Upper lobe of left lung (tissue), 6 donors: Measurements from ENCODE around the gene AP4M1. TPM values are rescaled to one million over a fixed set of nuclear protein-coding genes. Genes with fewer than 3 reads are reported as not detected.
"Not testable (repeated sequence)": the region's sequence is repeated elsewhere in the genome, so short reads cannot be mapped to it uniquely, and the experiment has no call there.

ENCODE experiments used
- ATAC-seq, 2 donors: fragments of 200-7000 bp; cut with Tn5 transposase; one replicate each; pipeline ENCODE4 v1.9.1; 2022; ENCODE audit warnings: mild to moderate bottlenecking in 2 of 2, moderate library complexity in 2 of 2; ENCODE audit not compliant: low FRiP score in 2 of 2
- DNase-seq, 2 donors: peaks; one replicate each; pipeline ENCODE4 v3.0.0-alpha.2; 2019 to 2020
- H3K27ac ChIP-seq, 4 donors: fragments of 200-600 bp; sonication (generic); one replicate each; pipeline ENCODE4 v1.5.1; 2016 to 2019
- H3K27me3 ChIP-seq, 4 donors: fragments of 200-600 bp; sonication (generic); one replicate each; pipeline ENCODE4 v1.5.1; 2017 to 2019
- H3K36me3 ChIP-seq, 4 donors: fragments of 200-600 bp; sonication (generic); one replicate each; pipeline ENCODE4 v1.5.1; 2016 to 2019
- H3K4me1 ChIP-seq, 4 donors: fragments of 200-600 bp; sonication (generic); one replicate each; pipeline ENCODE4 v1.5.1; 2018 to 2019
- H3K4me3 ChIP-seq, 4 donors: fragments of 200-600 bp; sonication (generic); one replicate each; pipeline ENCODE4 v1.5.1; 2017 to 2019; ENCODE audit warnings: mild to moderate bottlenecking in 2 of 4, moderate library complexity in 1 of 4
- H3K9me3 ChIP-seq, 4 donors: fragments of 200-600 bp; sonication (generic); one replicate each; pipeline ENCODE4 v1.5.1; 2018 to 2019
- EP300 ChIP-seq, 4 donors: sonication (generic); formaldehyde crosslinking; IDR thresholded peaks; one replicate each; pipeline ENCODE4 v1.5.1; 2017; ENCODE audit warnings: antibody characterized with exemption in 4 of 4, control low read depth in 2 of 4
- POLR2A ChIP-seq, 4 donors: fragments of 450-650 bp; IDR thresholded peaks; one replicate each; pipeline ENCODE4 v1.5.1; 2016 to 2017; ENCODE audit warnings: antibody characterized with exemption in 4 of 4, mild to moderate bottlenecking in 2 of 4
- POLR2AphosphoS5 ChIP-seq, 2 donors: sonication (generic); formaldehyde crosslinking; IDR thresholded peaks; one replicate each; pipeline ENCODE4 v1.5.1; 2017; ENCODE audit warnings: antibody characterized with exemption in 2 of 2
- WGBS, 2 donors: methylation state at CpG; one replicate each; pipeline ENCODE4 v1.1.5; 2017 to 2018; 5-methylcytosine and 5-hydroxymethylcytosine counted together
- total RNA-seq, 6 donors: library from RNA; depleted of rRNA in 4 of 6; stranded (reverse); fragments of >200 nt in 4 of 6; gene quantifications; one replicate each; pipeline versions ENCODE4 v1.1.0 to v1.2.1, GENCODE V29; 2016 to 2021
- TF ChIP-seq, protein P1 (sequence below), 6 experiments: fragments of 450-650 bp in 4 of 6; fragments of 200-600 bp in 2 of 6; sonication (generic) in 2 of 6; IDR thresholded peaks; one replicate each; pipeline ENCODE4 v1.5.1; 2016 to 2019; ENCODE audit warnings: antibody characterized with exemption in 6 of 6
- donor health status: DM: no; HTN: no; CAD: no; lungs with moderate emphysema.
- donor health status: DM: no; HTN: yes; CAD: no; lungs with severe emphysema.

Gene AP4M1
- total RNA-seq, 6 donors from 2014 or later: 17.3 to 142 (median 19.4) TPM

DNA sequence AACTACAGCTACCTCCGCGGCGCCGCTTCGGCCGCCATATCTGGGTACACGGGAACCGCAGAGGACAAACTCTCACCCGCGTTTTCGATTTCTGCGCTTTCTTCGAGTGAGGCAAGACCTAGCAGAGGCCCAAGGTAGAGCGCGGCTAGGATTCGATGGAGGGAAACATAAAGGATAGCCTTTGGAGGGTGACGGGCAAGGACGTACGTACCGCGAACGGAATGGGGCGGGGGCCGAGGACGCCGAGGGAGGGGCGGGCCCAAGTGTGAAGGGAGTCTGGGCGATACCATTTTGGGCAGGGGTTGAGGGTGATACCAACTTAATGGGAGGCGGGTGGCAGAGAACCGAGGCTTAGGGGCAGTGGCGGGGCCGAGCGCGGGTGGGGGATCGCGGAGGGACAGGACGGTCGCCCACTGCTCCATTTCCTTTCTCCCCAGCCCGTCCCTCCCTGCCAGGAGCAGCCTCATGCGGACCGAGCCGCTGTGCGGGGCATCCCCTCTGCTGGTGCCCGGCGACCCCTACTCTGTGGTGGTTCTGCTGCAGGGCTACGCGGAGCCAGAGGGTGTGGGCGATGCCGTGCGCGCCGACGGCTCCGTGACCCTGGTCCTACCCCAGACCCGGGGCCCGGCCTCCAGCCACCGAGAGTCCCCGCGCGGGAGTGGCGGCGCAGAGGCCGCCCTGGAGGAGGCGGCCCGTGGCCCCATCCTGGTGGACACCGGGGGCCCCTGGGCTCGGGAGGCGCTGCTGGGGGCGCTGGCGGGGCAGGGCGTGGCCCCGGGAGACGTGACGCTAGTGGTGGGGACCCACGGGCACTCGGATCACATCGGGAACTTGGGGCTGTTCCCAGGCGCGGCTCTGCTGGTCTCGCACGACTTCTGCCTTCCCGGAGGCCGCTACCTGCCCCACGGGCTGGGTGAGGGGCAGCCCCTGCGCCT is 25.8 kb downstream of the AP4M1 start, which contains the start of gene MBLAC1:
Gene MBLAC1 (plus strand): TSS at position 37 of the 935 bp plus-strand sequence. CDS start 429 bp downstream, at position 466.
- no peak for TF ChIP-seq EP300 (IDR thresholded peaks at IDR 0.05)
- TF ChIP-seq, protein P1, sequence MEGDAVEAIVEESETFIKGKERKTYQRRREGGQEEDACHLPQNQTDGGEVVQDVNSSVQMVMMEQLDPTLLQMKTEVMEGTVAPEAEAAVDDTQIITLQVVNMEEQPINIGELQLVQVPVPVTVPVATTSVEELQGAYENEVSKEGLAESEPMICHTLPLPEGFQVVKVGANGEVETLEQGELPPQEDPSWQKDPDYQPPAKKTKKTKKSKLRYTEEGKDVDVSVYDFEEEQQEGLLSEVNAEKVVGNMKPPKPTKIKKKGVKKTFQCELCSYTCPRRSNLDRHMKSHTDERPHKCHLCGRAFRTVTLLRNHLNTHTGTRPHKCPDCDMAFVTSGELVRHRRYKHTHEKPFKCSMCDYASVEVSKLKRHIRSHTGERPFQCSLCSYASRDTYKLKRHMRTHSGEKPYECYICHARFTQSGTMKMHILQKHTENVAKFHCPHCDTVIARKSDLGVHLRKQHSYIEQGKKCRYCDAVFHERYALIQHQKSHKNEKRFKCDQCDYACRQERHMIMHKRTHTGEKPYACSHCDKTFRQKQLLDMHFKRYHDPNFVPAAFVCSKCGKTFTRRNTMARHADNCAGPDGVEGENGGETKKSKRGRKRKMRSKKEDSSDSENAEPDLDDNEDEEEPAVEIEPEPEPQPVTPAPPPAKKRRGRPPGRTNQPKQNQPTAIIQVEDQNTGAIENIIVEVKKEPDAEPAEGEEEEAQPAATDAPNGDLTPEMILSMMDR (IDR thresholded peaks at IDR 0.05): no peak
- TF ChIP-seq POLR2AphosphoS5 (IDR thresholded peaks at IDR 0.05): peak; percentile 81 to 82
- TF ChIP-seq POLR2A (IDR thresholded peaks at IDR 0.05): peak in 2 of 4 donors; percentile 35 to 64
- peaks cover 18 to 40% (median 28%) of the 10 kb centered on the region in 4 donors for H3K4me1 ChIP-seq
- peak within 1 kb of the TSS; percentile 67 to 98 (median 95) for H3K4me3 ChIP-seq
- H3K9me3 ChIP-seq: no peaks in the 10 kb centered on the region
- H3K27me3 ChIP-seq: no peaks in the 10 kb centered on the region
- WGBS, 2 donors: 0 to 1% methylated on average over 16 to 73 of the region's 85 CpGs
- H3K36me3 ChIP-seq: peaks cover 0 to 6% (median 0%) of the 10 kb centered on the region in 4 donors
- peak within 1 kb of the TSS; percentile 94 to 98 (median 96) for H3K27ac ChIP-seq
- DNase-seq: peak; percentile 85 to 93
- peak; percentile 98 for ATAC-seq

DNA sequence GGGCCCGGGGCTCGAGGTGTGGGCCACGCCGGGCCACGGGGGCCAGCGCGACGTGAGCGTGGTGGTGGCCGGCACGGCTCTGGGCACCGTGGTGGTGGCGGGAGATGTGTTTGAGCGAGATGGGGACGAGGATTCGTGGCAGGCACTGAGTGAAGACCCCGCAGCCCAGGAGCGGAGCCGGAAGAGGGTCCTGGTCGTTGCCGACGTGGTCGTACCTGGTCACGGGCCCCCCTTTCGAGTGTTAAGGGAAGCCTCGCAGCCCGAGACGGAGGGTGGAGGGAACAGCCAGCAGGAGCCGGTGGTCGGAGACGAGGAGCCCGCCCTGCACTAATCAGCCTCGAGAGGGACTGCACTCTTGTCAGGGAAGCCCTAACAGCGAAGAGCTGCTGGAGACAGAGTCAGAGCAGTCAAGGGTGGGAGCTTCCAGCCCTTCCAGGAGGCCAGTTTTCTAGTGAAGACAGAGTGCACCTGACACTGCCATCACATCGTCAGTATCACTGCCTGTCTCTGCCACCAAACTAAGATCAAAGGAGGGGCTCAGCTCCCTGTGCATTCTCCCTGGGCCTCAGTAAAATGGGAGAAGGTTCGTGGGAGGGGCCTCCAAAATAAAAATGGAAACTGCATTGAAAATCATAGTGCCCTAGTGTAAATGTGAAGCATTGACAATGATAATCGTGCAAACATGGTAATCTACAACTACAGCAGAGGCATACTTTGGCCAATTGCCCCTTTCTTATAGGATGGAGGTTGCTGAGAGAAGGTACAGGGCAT is 26.6 kb downstream of the AP4M1 start:
- H3K27ac ChIP-seq: peak overlapping the region; percentile 94 to 98 (median 96)
- peak overlapping the region; percentile 67 to 98 (median 95) for H3K4me3 ChIP-seq
- no peaks in the 10 kb centered on the region for H3K9me3 ChIP-seq
- TF ChIP-seq, protein P1 (IDR thresholded peaks at IDR 0.05): no peak
- no peak for TF ChIP-seq EP300 (IDR thresholded peaks at IDR 0.05)
- TF ChIP-seq POLR2A (IDR thresholded peaks at IDR 0.05): no peak
- TF ChIP-seq POLR2AphosphoS5 (IDR thresholded peaks at IDR 0.05): no peak
- peaks cover 18 to 40% (median 28%) of the 10 kb centered on the region in 4 donors for H3K4me1 ChIP-seq
- H3K27me3 ChIP-seq: no peaks in the 10 kb centered on the region
- DNase-seq (no peak), ATAC-seq (peak in 1 of 2 donors; percentile 3)
- no peaks in the 10 kb centered on the region for H3K36me3 ChIP-seq
- WGBS, 2 donors: 4 to 5% methylated on average over 19 to 27 of the region's 37 CpGs

DNA sequence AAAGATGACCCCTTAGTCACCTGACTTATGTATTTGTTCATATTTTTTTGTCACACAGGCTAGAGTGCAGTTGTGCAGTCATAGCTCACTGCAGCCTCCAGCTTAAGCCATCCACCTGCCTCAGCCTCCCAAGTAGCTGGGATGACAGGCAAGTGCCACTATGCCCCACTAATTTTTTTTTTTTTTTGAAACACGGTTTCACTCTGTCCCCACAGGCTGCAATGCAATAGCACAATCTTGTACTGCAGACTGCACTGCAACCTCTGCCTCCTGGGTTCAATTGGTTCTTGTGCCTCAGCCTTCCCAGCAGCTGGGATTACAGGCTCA is 27.2 kb downstream of the AP4M1 start:
- TF ChIP-seq POLR2A (IDR thresholded peaks at IDR 0.05): no peak
- TF ChIP-seq, protein P1 (IDR thresholded peaks at IDR 0.05): no peak
- TF ChIP-seq POLR2AphosphoS5 (IDR thresholded peaks at IDR 0.05): no peak
- TF ChIP-seq EP300 (IDR thresholded peaks at IDR 0.05): no peak
- no peak overlapping the region for H3K27ac ChIP-seq
- H3K27me3 ChIP-seq: no peaks in the 10 kb centered on the region
- no peaks in the 10 kb centered on the region for H3K9me3 ChIP-seq
- no peak for DNase-seq
- H3K4me3 ChIP-seq: no peak overlapping the region
- ATAC-seq: no peak
- 63% methylated on average over 1 of the region's 1 CpG for WGBS, 2 donors
- H3K36me3 ChIP-seq: no peaks in the 10 kb centered on the region
- peaks cover 18 to 40% (median 28%) of the 10 kb centered on the region in 4 donors for H3K4me1 ChIP-seq

DNA sequence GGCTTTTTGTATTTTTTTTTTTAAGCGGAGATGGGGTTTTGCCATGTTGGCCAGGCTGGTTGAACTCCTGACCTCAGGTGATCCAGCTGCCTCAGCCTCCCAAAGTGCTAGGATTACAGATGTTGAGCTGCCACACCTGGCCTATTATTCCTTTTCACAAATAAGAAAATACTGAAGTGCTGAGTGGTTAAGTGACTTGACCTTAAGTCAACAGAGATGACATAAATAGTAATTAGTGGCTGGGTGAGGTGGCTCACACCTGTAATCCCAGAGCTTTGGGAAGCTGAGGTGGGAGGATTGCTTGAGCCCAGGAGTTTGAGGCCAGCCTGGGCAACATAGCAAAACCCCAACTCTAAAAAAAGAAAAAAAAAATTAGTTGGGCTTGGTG is 28.8 kb downstream of the AP4M1 start:
- ATAC-seq: not testable (repeated sequence)

More for the DNA sequence above, 28.8 kb downstream of the AP4M1 start:
- H3K4me1 ChIP-seq: peaks cover 18 to 34% (median 28%) of the 10 kb centered on the region in 4 donors
- not testable (repeated sequence) for H3K27ac ChIP-seq, DNase-seq, H3K4me3 ChIP-seq, H3K9me3 ChIP-seq, H3K27me3 ChIP-seq, H3K36me3 ChIP-seq
- WGBS, 2 donors: 100% methylated on average over 1 of the region's 1 CpG
